AG04449 (cell line): ENCODE data around the gene VAT1L.

ENCODE experiments used
- CTCF ChIA-PET: fragments of 350-600 bp; formaldehyde crosslinking; extraction: SDS; loops from one replicate; lab custom pipeline; 2021; ENCODE audit warnings: antibody characterized with exemption; lab: Yijun Ruan, JAX
- POLR2A ChIA-PET: fragments of 400-600, 350-600 bp; formaldehyde crosslinking; extraction: SDS; loops from one replicate; lab custom pipeline; 2020; ENCODE audit warnings: antibody characterized with exemption, inconsistent platforms; lab: Yijun Ruan, JAX
- DNase-seq: peaks from one replicate; pipeline ENCODE4 v3.0.0-alpha.2; 2010; ENCODE audit warnings: low read depth, low spot score
- H3K4me3 ChIP-seq: 2 replicates; pipeline ENCODE4 v1.5.1; 2011; ENCODE audit warnings: low read depth, mild to moderate bottlenecking, control low read depth, low read length
- CTCF ChIP-seq: IDR thresholded peaks from one replicate; pipeline ENCODE4 v1.5.1; 2011; ENCODE audit warnings: mild to moderate bottlenecking, moderate library complexity, low read length, control low read depth, inconsistent platforms; ENCODE audit not compliant: insufficient read depth; ENCODE audit errors: missing control alignments

The VAT1L gene

GRCh38 chr16:77929004-77929403, 140.6 kb downstream of the VAT1L start:
- H3K4me3 ChIP-seq = no peak overlapping the region
- TF ChIP-seq CTCF = no peak
- DNase-seq = no peak
- CTCF ChIA-PET = interaction anchor here (0.7 kb wide), 1 partner anchor 11 kb away, joined by 3 read pairs; no protein-coding TSS in a partner anchor
- POLR2A ChIA-PET = no interaction called here

- DNase-seq = no peak
- POLR2A ChIA-PET = no interaction called here
- TF ChIP-seq CTCF = no peak
- H3K4me3 ChIP-seq = no peak overlapping the region
- CTCF ChIA-PET = interaction anchor here (1.6 kb wide), 1 partner anchor 20 kb away, joined by 6 read pairs; no protein-coding TSS in a partner anchor
These were observed 142.7 kb downstream of the VAT1L start for GRCh38 chr16:77931058-77931457.

- ChIA-PET CTCF (no interaction called here), POLR2A (no interaction called here)
- no peak overlapping the region for H3K4me3 ChIP-seq
- no peak for TF ChIP-seq CTCF
- no peak for DNase-seq
These were observed 149.2 kb downstream of the VAT1L start for GRCh38 chr16:77937473-77938149.

- no peak for DNase-seq
- CTCF ChIA-PET = no interaction called here
- TF ChIP-seq CTCF = no peak
- POLR2A ChIA-PET = no interaction called here
- H3K4me3 ChIP-seq = no peak overlapping the region
These were observed 150.5 kb downstream of the VAT1L start for GRCh38 chr16:77938913-77939312.

- CTCF ChIA-PET = interaction anchor here (1.1 to 1.2 kb wide), 2 partner anchors 9 to 11 kb away, joined by 3 read pairs; no protein-coding TSS in a partner anchor
- no peak for DNase-seq
- TF ChIP-seq CTCF = no peak
- POLR2A ChIA-PET = no interaction called here
- no peak overlapping the region for H3K4me3 ChIP-seq
These were observed 151.6 kb downstream of the VAT1L start for GRCh38 chr16:77939968-77940367.

GRCh38 chr16:77943801-77944200, 155.4 kb downstream of the VAT1L start:
- no peak for DNase-seq
- TF ChIP-seq CTCF = no peak
- no peak overlapping the region for H3K4me3 ChIP-seq
- POLR2A ChIA-PET = no interaction called here
- CTCF ChIA-PET = interaction anchor here (1.5 to 1.7 kb wide), 2 partner anchors 24 to 182 kb away, joined by 3 to 7 read pairs; no protein-coding TSS in a partner anchor
